ENCODE measurements around the gene PCDHB6. TPM values are rescaled to one million over a fixed set of nuclear protein-coding genes. Genes with fewer than 3 reads are reported as not detected.

The PCDHB6 gene
- total RNA-seq, 2 experiments from 2014 or later: not detected

Other genes with a start within 250 kb of the PCDHB6 start
- gene PCDHAC1, start 223.8 kb upstream of the PCDHB6 start, total RNA-seq: not detected
- not detected for gene PCDHAC2, start 183.6 kb upstream of the PCDHB6 start, total RNA-seq
- gene PCDHB1, start 98.7 kb upstream of the PCDHB6 start, total RNA-seq: not detected
- gene PCDHB2, start 55.4 kb upstream of the PCDHB6 start, total RNA-seq: not detected
- not detected for gene PCDHB3, start 49.6 kb upstream of the PCDHB6 start, total RNA-seq
- not detected for gene PCDHB4, start 28.2 kb upstream of the PCDHB6 start, total RNA-seq
- under 1 TPM in 1 of 2 experiments, not detected in 1; 0.08 TPM for gene PCDHB5, start 14.9 kb upstream of the PCDHB6 start, total RNA-seq
- not detected for gene PCDHB7, start 22.6 kb downstream of the PCDHB6 start, total RNA-seq
- gene PCDHB8, start 27.7 kb downstream of the PCDHB6 start, total RNA-seq: not detected
- gene PCDHB16, start 32.3 kb downstream of the PCDHB6 start, total RNA-seq: not detected
- gene PCDHB9, start 37.1 kb downstream of the PCDHB6 start, total RNA-seq: not detected
- not detected for gene PCDHB10, start 42.3 kb downstream of the PCDHB6 start, total RNA-seq
- gene PCDHB11, start 49.6 kb downstream of the PCDHB6 start, total RNA-seq: not detected
- not detected for gene PCDHB12, start 58.7 kb downstream of the PCDHB6 start, total RNA-seq
- not detected for gene PCDHB13, start 63.9 kb downstream of the PCDHB6 start, total RNA-seq
- gene PCDHB14, start 73.3 kb downstream of the PCDHB6 start, total RNA-seq: not detected
- not detected for gene PCDHB15, start 95.3 kb downstream of the PCDHB6 start, total RNA-seq
- under 1 TPM in 1 of 2 experiments, not detected in 1; 0.22 TPM for gene SLC25A2, start 154.0 kb downstream of the PCDHB6 start, total RNA-seq
- 10 to 100 TPM; 80.5 TPM for gene TAF7, start 170.7 kb downstream of the PCDHB6 start, total RNA-seq
- gene PCDHGA1, start 180.5 kb downstream of the PCDHB6 start, total RNA-seq: not detected
- gene PCDHGA2, start 188.7 kb downstream of the PCDHB6 start, total RNA-seq: not detected
- gene PCDHGA3, start 193.8 kb downstream of the PCDHB6 start, total RNA-seq: not detected
- gene PCDHGB1, start 200.0 kb downstream of the PCDHB6 start, total RNA-seq: under 1 TPM in 1 of 2 experiments, not detected in 1; 0.05 TPM
- gene PCDHGA4, start 205.0 kb downstream of the PCDHB6 start, total RNA-seq: under 1 TPM; 0.08 TPM
- gene PCDHGB2, start 209.9 kb downstream of the PCDHB6 start, total RNA-seq: under 1 TPM; 0.19 to 0.20 TPM
- gene PCDHGA5, start 214.1 kb downstream of the PCDHB6 start, total RNA-seq: under 1 TPM in 1 of 2 experiments, not detected in 1; 0.08 TPM
- gene PCDHGB3, start 220.2 kb downstream of the PCDHB6 start, total RNA-seq: under 1 TPM; 0.11 to 0.28 TPM
- under 1 TPM in 1 of 2 experiments, not detected in 1; 0.11 TPM for gene PCDHGA6, start 223.8 kb downstream of the PCDHB6 start, total RNA-seq
- gene PCDHGA7, start 232.7 kb downstream of the PCDHB6 start, total RNA-seq: not detected
- gene PCDHGB4, start 237.6 kb downstream of the PCDHB6 start, total RNA-seq: not detected
- gene PCDHGA8, start 242.6 kb downstream of the PCDHB6 start, total RNA-seq: not detected
- gene PCDHGB5, start 247.9 kb downstream of the PCDHB6 start, total RNA-seq: under 1 TPM; 0.14 to 0.20 TPM

All from CD4-positive, alpha-beta T cell (primary cell).